ENCODE data around the gene ANKRD39.
"Not testable (repeated sequence)": the region's sequence is repeated elsewhere in the genome, so short reads cannot be mapped to it uniquely, and the experiment has no call there.

The ANKRD39 gene

GRCh38 chr2:96857667-96858372, at the start of gene ANKRD39:
ANKRD39 (minus strand) TSS chr2:96858016; CDS start chr2:96857987, 29 bp downstream.
- peak; percentile 73 to 98 (median 96) for DNase-seq

- peak in 3 of 58 donors; percentile 57 to 71 (median 61) for DNase-seq
Measured at GRCh38 chr2:96906729-96907114, 48.9 kb upstream of the ANKRD39 start.

GRCh38 chr2:96903815-96904214, 46.0 kb upstream of the ANKRD39 start:
- peak in 1 of 58 donors; percentile 24 for DNase-seq

GRCh38 chr2:96903318-96903717, 45.5 kb upstream of the ANKRD39 start:
- DNase-seq = no peak

- DNase-seq = no peak
Measured at GRCh38 chr2:96900237-96900636, 42.4 kb upstream of the ANKRD39 start.

- no peak for DNase-seq
Measured at GRCh38 chr2:96899413-96899741, 41.6 kb upstream of the ANKRD39 start.

GRCh38 chr2:96898641-96899412, 41.0 kb upstream of the ANKRD39 start:
- DNase-seq = no peak

- DNase-seq = no peak
Measured at GRCh38 chr2:96898135-96898505, 40.3 kb upstream of the ANKRD39 start.

GRCh38 chr2:96897491-96898134, 39.8 kb upstream of the ANKRD39 start:
- no peak for DNase-seq

- DNase-seq = peak in 2 of 58 donors; percentile 64 to 66
Measured at GRCh38 chr2:96895746-96896651, 38.2 kb upstream of the ANKRD39 start.

GRCh38 chr2:96895032-96895745, 37.4 kb upstream of the ANKRD39 start:
- peak in 17 of 58 donors; percentile 16 to 67 (median 46) for DNase-seq

- DNase-seq = no peak
Measured at GRCh38 chr2:96894151-96894531, 36.3 kb upstream of the ANKRD39 start.

GRCh38 chr2:96893289-96894150, 35.7 kb upstream of the ANKRD39 start:
- DNase-seq = no peak

- peak in 12 of 58 donors; percentile 22 to 48 (median 35) for DNase-seq
Measured at GRCh38 chr2:96891591-96892333, 33.9 kb upstream of the ANKRD39 start.

- no peak for DNase-seq
Measured at GRCh38 chr2:96890726-96891385, 33.0 kb upstream of the ANKRD39 start.

GRCh38 chr2:96890252-96890651, 32.4 kb upstream of the ANKRD39 start:
- no peak for DNase-seq

GRCh38 chr2:96889502-96889901, 31.7 kb upstream of the ANKRD39 start:
- DNase-seq = not testable (repeated sequence)
